Endothelial cell of umbilical vein (primary cell): ENCODE results near the gene H2BK1. TPM values are rescaled to one million over a fixed set of nuclear protein-coding genes. Genes with fewer than 3 reads are reported as not detected.

Source experiments
- BruUV-seq: library from RNA; stranded (reverse); fragments of 400-500 nt; replicated peaks from 2 replicates; lab custom pipeline; 2021; lab: Mats Ljungman, UMichigan
- CTCF ChIA-PET: fragments of 300-600, 350-600 bp; sonication (Branson Sonifier 250); formaldehyde crosslinking; loops from one replicate; lab custom pipeline; 2021; ENCODE audit warnings: antibody characterized with exemption, inconsistent platforms; lab: Charles Lee
- POLR2A ChIA-PET: fragments of 300-600, 350-600 bp; sonication (Branson Sonifier 250); formaldehyde crosslinking; loops from one replicate; lab custom pipeline; 2021; ENCODE audit warnings: antibody characterized with exemption, inconsistent platforms; lab: Charles Lee
- DNase-seq: peaks from one replicate; pipeline ENCODE4 v3.0.0-alpha.2; 2011; ENCODE audit warnings: low read depth, low spot score
- FAIRE-seq: peaks from 2 replicates; lab custom pipeline; 2011; peaks lifted over from hg19 to GRCh38; lab: Jason Lieb, UNC
- H2AFZ ChIP-seq: 2 replicates; pipeline ENCODE4 v1.6.0; 2012; ENCODE audit warnings: low read depth, low read length, control low read depth, inconsistent platforms
- H3K27ac ChIP-seq: 2 replicates; pipeline ENCODE4 v1.5.1; 2011; ENCODE audit warnings: low read depth, mild to moderate bottlenecking, control low read depth, low read length, moderate library complexity; ENCODE audit not compliant: insufficient read depth
- H3K27me3 ChIP-seq, 2 experiments: 2 replicates each; pipeline versions ENCODE4 v1.6.0 to v1.6.1; 2011; ENCODE audit warnings: low read length in 2 of 2, mixed read lengths in 1 of 2; ENCODE audit not compliant: control insufficient read depth in 2 of 2, insufficient read depth in 2 of 2
- H3K36me3 ChIP-seq, 2 experiments: 2 replicates in 1 of 2; 3 replicates in 1 of 2; pipeline ENCODE4 v1.5.1; 2011; ENCODE audit warnings: low read length in 2 of 2, mild to moderate bottlenecking in 1 of 2, moderate library complexity in 1 of 2; ENCODE audit not compliant: control insufficient read depth in 2 of 2, insufficient read depth in 2 of 2; ENCODE audit errors: extremely low read depth in 1 of 2
- H3K4me1 ChIP-seq: 3 replicates; pipeline ENCODE4 v1.5.1; 2011; ENCODE audit warnings: mild to moderate bottlenecking, low read length; ENCODE audit not compliant: control insufficient read depth, insufficient read depth; ENCODE audit errors: extremely low read depth
- H3K4me2 ChIP-seq: 2 replicates; pipeline ENCODE4 v1.6.1; 2011; ENCODE audit warnings: low read length, control low read depth, mixed read lengths; ENCODE audit not compliant: insufficient read depth
- H3K4me3 ChIP-seq, 3 experiments: fragments of 200-600 bp in 1 of 3; sonication (generic), shearing (Covaris generic) in 1 of 3; replicated peaks in 1 of 3; 2 replicates each; pipeline ENCODE4 v1.5.1; 2011 to 2016; ENCODE audit warnings: control low read depth in 3 of 3, low read length in 3 of 3, mild to moderate bottlenecking in 2 of 3, inconsistent platforms in 1 of 3, low read depth in 1 of 3, moderate library complexity in 1 of 3; ENCODE audit not compliant: insufficient read depth in 1 of 3
- H3K79me2 ChIP-seq: 2 replicates; pipeline ENCODE4 v1.6.0; 2012; ENCODE audit warnings: low read length, inconsistent platforms; ENCODE audit not compliant: control insufficient read depth, insufficient read depth
- H3K9ac ChIP-seq: replicated peaks from 2 replicates; pipeline ENCODE3; 2011; ENCODE audit warnings: low read length, control low read depth; ENCODE audit not compliant: insufficient read depth; ENCODE audit errors: extremely low read depth
- H3K9me1 ChIP-seq: replicated peaks from 3 replicates; pipeline ENCODE4 v1.6.0; 2011; ENCODE audit warnings: mild to moderate bottlenecking, low read length; ENCODE audit not compliant: control insufficient read depth, insufficient read depth; ENCODE audit errors: extremely low read depth
- H3K9me3 ChIP-seq: replicated peaks from 2 replicates; pipeline ENCODE4 v1.5.1; 2012; ENCODE audit warnings: low read length, inconsistent platforms; ENCODE audit not compliant: control insufficient read depth, insufficient read depth
- H4K20me1 ChIP-seq: replicated peaks from 2 replicates; pipeline ENCODE3; 2011; ENCODE audit warnings: mild to moderate bottlenecking, low read length; ENCODE audit not compliant: control insufficient read depth, insufficient read depth; ENCODE audit errors: extremely low read depth
- CTCF ChIP-seq, 2 donors: IDR thresholded peaks; 1 replicate in 1 of 2; 2 replicates in 1 of 2; pipeline ENCODE4 v1.5.1; 2011; ENCODE audit warnings: low read length in 2 of 2, mild to moderate bottlenecking in 2 of 2, moderate library complexity in 2 of 2, control low read depth in 1 of 2, inconsistent platforms in 1 of 2, low read depth in 1 of 2; ENCODE audit not compliant: insufficient read depth in 1 of 2; ENCODE audit errors: extremely low read depth in 1 of 2
- EZH2 ChIP-seq: IDR thresholded peaks from 2 replicates; pipeline ENCODE4 v1.6.1; 2012; ENCODE audit warnings: borderline replicate concordance, low read depth, mild to moderate bottlenecking, moderate library complexity, low read length, inconsistent platforms; ENCODE audit not compliant: severe bottlenecking
- FOS ChIP-seq: IDR thresholded peaks from 2 replicates; pipeline ENCODE4 v1.6.1; 2011; ENCODE audit warnings: mild to moderate bottlenecking, low read length, moderate library complexity, borderline replicate concordance; ENCODE audit not compliant: insufficient read depth
- GATA2 ChIP-seq: IDR thresholded peaks from 2 replicates; pipeline ENCODE4 v1.7.0; 2011; ENCODE audit warnings: low read depth, mild to moderate bottlenecking, moderate library complexity, mixed read lengths, low read length; ENCODE audit not compliant: insufficient read length, insufficient read depth
- JUN ChIP-seq: IDR thresholded peaks from 2 replicates; pipeline ENCODE4 v1.6.1; 2011; ENCODE audit warnings: borderline replicate concordance, low read depth; ENCODE audit not compliant: insufficient read length, insufficient read depth
- MAX ChIP-seq: IDR thresholded peaks from 2 replicates; pipeline ENCODE4 v1.6.1; 2011; ENCODE audit not compliant: insufficient read depth, insufficient read length
- MYC ChIP-seq: IDR thresholded peaks from one replicate; pipeline ENCODE4 v1.6.1; 2011; ENCODE audit warnings: mild to moderate bottlenecking, low read depth, low read length
- POLR2A ChIP-seq: IDR thresholded peaks from 2 replicates; pipeline ENCODE4 v1.6.1; 2012; ENCODE audit warnings: low read depth, mild to moderate bottlenecking, control low read depth, low read length
- POLR2AphosphoS5 ChIP-seq: IDR thresholded peaks from 2 replicates; pipeline ENCODE4 v1.6.1; 2012; ENCODE audit warnings: low read depth, mild to moderate bottlenecking, control low read depth, low read length, moderate library complexity; ENCODE audit not compliant: insufficient read depth
- dilution Hi-C: fragments of 300-500 bp; cut with MboI; formaldehyde crosslinking; loops from one replicate; pipeline ENCODE4 v1.15.0; 2019; ENCODE audit warnings: low sequenced_read_pairs; ENCODE audit not compliant: extremely low pct_ligation_motif_present
- intact Hi-C: fragments of 100-400 bp; cut with micrococcal nuclease; formaldehyde crosslinking; loops from one replicate; pipeline ENCODE4 v1.10.0; 2022
- polyA plus RNA-seq, 4 experiments: library from polyadenylated mRNA; depleted of rRNA in 3 of 4; stranded (reverse) in 3 of 4; unstranded in 1 of 4; fragments of >200 nt; gene quantifications; 2 replicates each; pipeline versions ENCODE4 v1.2.1 to v1.2.3, GENCODE V29; 2011 to 2012; ENCODE audit warnings: missing spikeins in 1 of 4
- total RNA-seq: library from RNA; stranded (reverse); gene quantifications from 2 replicates; pipeline ENCODE4 v1.2.3, GENCODE V29; 2021

Gene H2BK1
- total and polyA plus RNA-seq, 2 donors (not counting 3 experiments of a cell fraction or from before 2014, with no cell fraction given) = not detected

- dilution Hi-C loops = no loop called here
- ChIA-PET POLR2A (no interaction called here), CTCF (interaction anchor here (0.9 to 1.6 kb wide), 3 partner anchors 10 to 55 kb away, joined by 4 to 5 read pairs (median 4); partner anchors contain the start of gene GBX1)
- H3K9ac ChIP-seq = no peak overlapping the region
- no peak overlapping the region for H3K27ac ChIP-seq
- no peak overlapping the region for H2AFZ ChIP-seq
- H3K4me2 ChIP-seq = no peak overlapping the region
- DNase-seq (no peak), FAIRE-seq (no peak)
- no peaks in the 10 kb centered on the region for H3K79me2 ChIP-seq
- BruUV-seq = no TSS peak
- H3K9me3 ChIP-seq = no peaks in the 10 kb centered on the region
- TF ChIP-seq MAX (no peak), POLR2A (no peak), MYC (no peak), POLR2AphosphoS5 (no peak), CTCF (IDR thresholded peaks at IDR 0.05; ENCODE audit: extremely low read depth in 1 of 2, insufficient read depth in 1 of 2, low read depth in 1 of 2, low read length in 2 of 2) (no peak), JUN (no peak), GATA2 (no peak), FOS (no peak), EZH2 (no peak)
- intact Hi-C loops = no loop called here
- H3K4me3 ChIP-seq = no peak overlapping the region
- H4K20me1 ChIP-seq = no peaks in the 10 kb centered on the region
- no peaks in the 10 kb centered on the region for H3K36me3 ChIP-seq
- H3K9me1 ChIP-seq = no peaks in the 10 kb centered on the region
- H3K4me1 ChIP-seq = no peaks in the 10 kb centered on the region
- H3K27me3 ChIP-seq = peaks cover 3 to 10% of the 10 kb centered on the region in 2 experiments
Measured at GRCh38 chr7:151179287-151179860, 30.9 kb downstream of the H2BK1 start.
